ENCODE measurements around the gene KRT71.

GRCh38 chr12:52581066-52581465 lies 28.1 kb upstream of the KRT71 start:
- TF ChIP-seq CTCF (conservative IDR thresholded peaks at IDR 0.05; ENCODE audit: low read length) (no peak), EZH2phosphoT487 (IDR thresholded peaks at IDR 0.05; ENCODE audit: borderline replicate concordance) (no peak)

All from Loucy (cell line).